Tibial nerve (tissue), 4 donors: ENCODE data around the gene ORAI1.

Experiments
- EP300 ChIP-seq, 2 donors: sonication (generic); formaldehyde crosslinking; IDR thresholded peaks; one replicate each; pipeline ENCODE4 v1.6.1; 2017; ENCODE audit warnings: antibody characterized with exemption in 2 of 2, mild to moderate bottlenecking in 1 of 2
- POLR2A ChIP-seq, 2 donors: fragments of 450-650 bp; IDR thresholded peaks; one replicate each; pipeline ENCODE4 v1.6.1; 2017; ENCODE audit warnings: antibody characterized with exemption in 2 of 2, mild to moderate bottlenecking in 2 of 2, moderate library complexity in 2 of 2
- TF ChIP-seq, protein P1 (sequence below), 5 experiments: fragments of 200-600 bp in 3 of 5; fragments of 450-650 bp in 2 of 5; sonication (generic) in 3 of 5; IDR thresholded peaks; one replicate each; pipeline ENCODE4 v1.5.1; 2016 to 2019; ENCODE audit warnings: antibody characterized with exemption in 5 of 5, mild to moderate bottlenecking in 3 of 5, moderate library complexity in 2 of 5

GRCh38 chr12:121637231-121637914, 11.0 kb downstream of the ORAI1 start:
- TF ChIP-seq POLR2A (IDR thresholded peaks at IDR 0.05) (no peak), EP300 (IDR thresholded peaks at IDR 0.05) (no peak)
- TF ChIP-seq, protein P1, sequence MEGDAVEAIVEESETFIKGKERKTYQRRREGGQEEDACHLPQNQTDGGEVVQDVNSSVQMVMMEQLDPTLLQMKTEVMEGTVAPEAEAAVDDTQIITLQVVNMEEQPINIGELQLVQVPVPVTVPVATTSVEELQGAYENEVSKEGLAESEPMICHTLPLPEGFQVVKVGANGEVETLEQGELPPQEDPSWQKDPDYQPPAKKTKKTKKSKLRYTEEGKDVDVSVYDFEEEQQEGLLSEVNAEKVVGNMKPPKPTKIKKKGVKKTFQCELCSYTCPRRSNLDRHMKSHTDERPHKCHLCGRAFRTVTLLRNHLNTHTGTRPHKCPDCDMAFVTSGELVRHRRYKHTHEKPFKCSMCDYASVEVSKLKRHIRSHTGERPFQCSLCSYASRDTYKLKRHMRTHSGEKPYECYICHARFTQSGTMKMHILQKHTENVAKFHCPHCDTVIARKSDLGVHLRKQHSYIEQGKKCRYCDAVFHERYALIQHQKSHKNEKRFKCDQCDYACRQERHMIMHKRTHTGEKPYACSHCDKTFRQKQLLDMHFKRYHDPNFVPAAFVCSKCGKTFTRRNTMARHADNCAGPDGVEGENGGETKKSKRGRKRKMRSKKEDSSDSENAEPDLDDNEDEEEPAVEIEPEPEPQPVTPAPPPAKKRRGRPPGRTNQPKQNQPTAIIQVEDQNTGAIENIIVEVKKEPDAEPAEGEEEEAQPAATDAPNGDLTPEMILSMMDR (IDR thresholded peaks at IDR 0.05) = no peak
